Fibroblast of the aortic adventitia (primary cell): ENCODE data around the gene ULK4. TPM values are rescaled to one million over a fixed set of nuclear protein-coding genes. Genes with fewer than 3 reads are reported as not detected.
"Not testable (repeated sequence)": the region's sequence is repeated elsewhere in the genome, so short reads cannot be mapped to it uniquely, and the experiment has no call there.

Experiments used
- DNase-seq: peaks from one replicate; pipeline ENCODE4 v3.0.0-alpha.2; 2010; ENCODE audit warnings: low read depth
- H3K4me3 ChIP-seq: 2 replicates; pipeline ENCODE4 v1.5.1; 2011; ENCODE audit warnings: low read depth, mild to moderate bottlenecking, control low read depth, low read length, moderate library complexity
- CTCF ChIP-seq: IDR thresholded peaks from 2 replicates; pipeline ENCODE4 v1.5.1; 2011; ENCODE audit warnings: mild to moderate bottlenecking, low read length, control low read depth, inconsistent platforms; ENCODE audit not compliant: insufficient read depth
- total RNA-seq: library from RNA; depleted of rRNA; stranded (reverse); fragments of >200 nt; gene quantifications from 2 replicates; pipeline ENCODE4 v1.2.3, GENCODE V29; 2012; ENCODE audit warnings: low replicate concordance

The ULK4 gene
- total RNA-seq, 1 donor, result 16.1 TPM

GRCh38 chr3:41569632-41570305 lies 392.1 kb downstream of the ULK4 start:
- no peak for TF ChIP-seq CTCF
- H3K4me3 ChIP-seq, result no peak overlapping the region
- DNase-seq, result no peak

GRCh38 chr3:41565948-41566514 lies 395.9 kb downstream of the ULK4 start:
- H3K4me3 ChIP-seq, result no peak overlapping the region
- TF ChIP-seq CTCF, result no peak
- no peak for DNase-seq

- no peak for DNase-seq
- no peak for TF ChIP-seq CTCF
- no peak overlapping the region for H3K4me3 ChIP-seq
Measured at GRCh38 chr3:41565003-41565402, 396.9 kb downstream of the ULK4 start.

GRCh38 chr3:41556245-41556644 lies 405.7 kb downstream of the ULK4 start:
- not testable (repeated sequence) for DNase-seq, H3K4me3 ChIP-seq

GRCh38 chr3:41532976-41533375 lies 428.9 kb downstream of the ULK4 start:
- TF ChIP-seq CTCF, result no peak
- no peak overlapping the region for H3K4me3 ChIP-seq
- no peak for DNase-seq

- DNase-seq, result no peak
- no peak for TF ChIP-seq CTCF
- no peak overlapping the region for H3K4me3 ChIP-seq
Measured at GRCh38 chr3:41526995-41527573, 434.8 kb downstream of the ULK4 start.

GRCh38 chr3:41525303-41526064 lies 436.4 kb downstream of the ULK4 start:
- no peak for DNase-seq
- no peak overlapping the region for H3K4me3 ChIP-seq
- no peak for TF ChIP-seq CTCF
